NCI-H748 (cell line): ENCODE results near the gene PRAMEF18.
"Not testable (repeated sequence)": the region's sequence is repeated elsewhere in the genome, so short reads cannot be mapped to it uniquely, and the experiment has no call there.

ENCODE experiments used
- DNase-seq: peaks from one replicate; lab custom pipeline; 2025; ENCODE audit not compliant: unreplicated experiment; lab: John Stamatoyannopoulos, UW

PRAMEF18 gene

GRCh38 chr1:13208712-13209111, 17.2 kb downstream of the PRAMEF18 start:
- DNase-seq = not testable (repeated sequence)

GRCh38 chr1:13201309-13201708, 24.6 kb downstream of the PRAMEF18 start, which contains the start of gene PRAMEF13:
TSS of gene PRAMEF13 (minus strand) at chr1:13201409. CDS start at chr1:13199589, 1,820 bp downstream.
- not testable (repeated sequence) for DNase-seq
